DMS114 treated with DMSO at 0.1 percent for 48 hours (cell line): Measurements from ENCODE around the gene PARN.
"Not testable (repeated sequence)": the region's sequence is repeated elsewhere in the genome, so short reads cannot be mapped to it uniquely, and the experiment has no call there.

Source experiments
- DNase-seq: peaks from one replicate; lab custom pipeline; 2025; ENCODE audit not compliant: unreplicated experiment; lab: John Stamatoyannopoulos, UW

The PARN gene

DNA sequence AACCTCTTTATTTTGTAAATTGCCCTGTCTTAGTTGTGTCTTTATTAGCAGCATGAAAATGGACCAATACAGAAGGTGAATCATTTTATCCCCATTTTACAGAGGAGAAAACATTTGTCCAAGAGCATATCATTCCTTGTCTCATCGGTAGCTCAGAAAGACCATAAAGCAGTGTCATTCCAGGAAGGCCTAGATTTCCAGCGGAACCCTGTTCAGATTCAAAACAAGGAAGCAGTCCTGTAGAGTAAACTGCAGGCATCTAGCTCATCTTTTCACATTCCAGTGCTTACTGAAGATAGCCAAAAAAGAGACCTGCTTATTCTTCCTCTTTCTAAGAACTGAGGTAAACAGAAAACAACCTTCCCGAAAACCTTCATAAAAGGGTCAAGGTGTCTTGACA lies 54.0 kb downstream of the PARN start:
- DNase-seq: no peak

DNA sequence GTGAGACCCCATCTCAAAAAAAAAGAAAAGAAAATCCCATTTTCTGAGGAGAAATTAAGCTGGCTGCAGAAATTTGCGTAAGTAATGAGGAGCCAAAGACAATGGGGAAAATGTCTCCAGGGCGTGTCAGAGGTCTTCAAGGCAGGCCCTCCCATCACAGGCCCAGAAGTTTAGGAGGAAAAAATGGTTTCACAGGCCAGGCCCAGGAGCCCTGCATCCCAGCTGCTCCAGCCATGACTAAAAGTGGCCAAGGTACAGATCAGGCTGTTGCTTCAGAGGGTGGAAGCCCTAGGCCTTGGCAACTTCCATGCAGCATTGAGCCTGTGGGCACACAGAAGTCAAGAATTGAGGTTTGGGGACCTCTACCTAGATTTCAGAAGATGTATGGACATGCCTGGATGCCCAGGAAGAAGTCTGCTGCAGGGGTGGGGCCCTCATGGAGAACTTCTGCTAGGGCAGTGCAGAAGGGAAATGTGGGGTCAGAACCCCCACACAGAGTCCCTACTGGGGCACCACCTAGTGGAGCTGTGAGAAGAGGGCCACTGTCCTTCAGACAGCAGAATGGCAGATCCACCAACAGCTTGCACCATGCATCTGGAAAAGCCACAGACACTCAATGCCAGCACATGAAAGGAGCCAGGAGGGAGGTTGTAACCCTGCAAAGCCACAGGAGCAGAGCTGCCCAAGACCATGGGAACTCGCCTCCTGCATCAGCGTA lies 55.2 kb downstream of the PARN start:
- DNase-seq: not testable (repeated sequence)

DNA sequence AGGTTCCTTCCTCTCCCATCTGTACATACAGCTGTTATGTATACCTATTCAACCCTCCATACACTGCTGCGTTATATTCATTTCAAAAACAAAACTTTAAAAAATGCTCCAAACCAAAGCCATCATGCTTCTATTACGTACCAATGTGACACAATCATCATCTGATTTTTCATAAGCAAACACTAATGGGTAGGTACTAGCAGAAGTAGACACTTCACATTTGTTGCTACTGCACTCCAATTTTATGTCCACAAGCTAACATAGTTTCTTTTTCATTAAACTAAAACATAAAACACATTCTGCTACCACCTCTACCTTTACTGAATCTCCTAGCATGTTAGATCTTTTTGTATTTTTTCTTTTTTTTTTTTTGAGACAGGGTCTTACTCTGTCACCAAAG lies 57.5 kb downstream of the PARN start:
- DNase-seq: no peak

DNA sequence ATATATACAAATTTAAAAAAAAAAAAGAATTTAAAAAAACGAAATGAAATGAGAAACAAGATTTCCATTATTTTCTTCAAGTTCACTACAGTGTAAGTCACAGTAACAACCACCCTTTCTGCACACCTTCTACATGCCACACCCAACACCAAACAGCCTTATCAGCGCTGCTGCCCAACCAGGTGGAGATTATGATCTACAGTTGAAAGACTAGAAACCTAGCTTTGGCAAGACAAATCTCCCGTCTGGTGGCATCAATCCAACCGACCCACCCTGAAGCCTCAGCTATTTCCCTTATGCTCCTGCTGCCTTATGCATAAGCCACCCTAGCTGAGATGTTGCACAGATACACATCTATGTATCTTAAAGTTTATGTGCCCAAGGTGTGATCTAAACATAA lies 60.8 kb downstream of the PARN start:
- DNase-seq: no peak

DNA sequence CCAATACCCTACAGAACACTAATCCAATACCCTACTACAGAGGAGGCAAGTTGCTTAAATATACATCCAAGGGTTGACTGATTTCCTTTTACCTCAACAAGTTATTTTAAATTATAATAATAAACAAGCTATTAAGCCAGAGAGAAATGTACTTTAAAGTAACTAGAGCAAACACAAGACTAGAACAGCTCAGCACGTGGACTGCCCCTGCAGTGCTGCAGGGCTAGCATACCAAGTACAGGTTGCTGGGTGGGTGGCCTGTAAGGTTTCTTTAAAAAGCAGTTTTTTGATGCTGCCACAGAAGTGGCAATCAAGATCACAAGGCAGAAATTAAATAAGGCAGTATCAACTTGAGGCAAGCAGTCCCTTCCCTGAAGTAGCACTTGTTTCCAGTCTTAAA lies 63.5 kb downstream of the PARN start:
- DNase-seq: no peak

DNA sequence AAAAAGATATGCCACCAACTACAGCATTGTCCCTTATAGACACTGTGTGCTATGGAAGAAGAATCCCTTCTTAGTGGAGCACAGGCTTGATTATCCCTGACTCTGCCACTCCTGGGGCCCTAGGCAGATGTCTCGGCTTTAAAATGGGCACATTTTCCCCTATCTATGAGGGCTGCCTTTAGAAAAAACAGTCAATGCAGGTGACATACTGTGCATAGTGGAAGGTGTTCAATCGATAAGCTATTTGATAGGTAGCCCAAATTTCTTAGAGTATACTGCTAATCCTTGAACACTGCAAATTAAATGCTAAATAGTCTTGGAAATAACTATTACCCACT lies 64.4 kb downstream of the PARN start:
- no peak for DNase-seq

DNA sequence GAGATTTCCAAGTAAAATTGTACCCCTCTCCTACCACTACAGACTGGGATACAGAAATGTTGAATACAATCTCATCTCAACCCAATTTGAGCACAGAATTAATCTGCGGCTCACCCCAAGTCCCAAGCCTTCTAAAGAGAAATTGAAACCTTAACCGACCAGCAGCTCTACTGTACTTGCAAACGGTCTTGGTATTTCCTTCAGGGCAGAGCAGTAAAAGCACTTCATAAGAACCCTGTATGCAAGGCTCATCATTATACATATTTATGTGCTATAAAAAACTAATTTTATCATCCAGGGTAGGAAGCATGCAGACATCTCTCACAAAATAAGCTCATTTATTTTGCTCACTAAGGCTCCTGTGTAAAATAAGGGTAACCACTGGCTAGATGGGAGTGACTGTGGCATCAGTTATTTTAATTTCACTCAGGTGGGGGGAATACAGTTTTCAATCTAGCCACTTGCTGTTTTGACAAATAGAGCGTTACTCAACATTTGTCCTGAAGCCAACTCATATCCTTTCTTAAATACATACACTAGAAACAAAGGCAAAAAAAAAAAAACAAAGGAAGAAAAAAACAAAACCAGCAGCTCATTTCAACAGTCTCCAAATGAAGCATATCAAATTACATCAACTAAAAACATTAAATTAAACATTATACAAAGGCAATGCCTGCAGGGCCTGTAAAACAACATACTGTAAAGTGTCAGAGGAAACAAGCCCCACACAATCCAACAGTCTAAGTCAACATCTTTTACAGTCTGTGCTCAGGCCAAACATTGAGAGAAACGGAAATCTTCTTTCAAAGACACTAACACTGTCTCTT lies 65.0 kb downstream of the PARN start:
- no peak for DNase-seq

DNA sequence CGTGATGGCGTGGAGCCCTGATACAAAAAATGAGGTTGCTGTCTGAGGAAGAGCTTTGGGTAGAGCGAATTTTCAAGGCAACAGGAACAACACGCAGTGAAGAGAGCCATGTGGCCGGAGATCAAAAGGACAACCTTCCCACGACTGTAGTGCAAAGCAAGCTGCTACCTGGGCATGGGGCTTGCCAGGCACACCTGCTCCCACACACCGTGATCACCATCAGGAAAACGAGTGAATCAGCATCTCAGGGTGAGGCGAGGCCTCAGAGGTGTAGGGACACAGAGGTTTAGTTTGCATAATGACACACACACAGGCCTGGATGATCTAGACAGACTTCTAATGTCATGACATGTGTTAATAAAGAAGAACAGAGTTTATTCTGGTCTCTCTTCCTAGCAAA lies 65.7 kb downstream of the PARN start:
- DNase-seq: no peak

DNA sequence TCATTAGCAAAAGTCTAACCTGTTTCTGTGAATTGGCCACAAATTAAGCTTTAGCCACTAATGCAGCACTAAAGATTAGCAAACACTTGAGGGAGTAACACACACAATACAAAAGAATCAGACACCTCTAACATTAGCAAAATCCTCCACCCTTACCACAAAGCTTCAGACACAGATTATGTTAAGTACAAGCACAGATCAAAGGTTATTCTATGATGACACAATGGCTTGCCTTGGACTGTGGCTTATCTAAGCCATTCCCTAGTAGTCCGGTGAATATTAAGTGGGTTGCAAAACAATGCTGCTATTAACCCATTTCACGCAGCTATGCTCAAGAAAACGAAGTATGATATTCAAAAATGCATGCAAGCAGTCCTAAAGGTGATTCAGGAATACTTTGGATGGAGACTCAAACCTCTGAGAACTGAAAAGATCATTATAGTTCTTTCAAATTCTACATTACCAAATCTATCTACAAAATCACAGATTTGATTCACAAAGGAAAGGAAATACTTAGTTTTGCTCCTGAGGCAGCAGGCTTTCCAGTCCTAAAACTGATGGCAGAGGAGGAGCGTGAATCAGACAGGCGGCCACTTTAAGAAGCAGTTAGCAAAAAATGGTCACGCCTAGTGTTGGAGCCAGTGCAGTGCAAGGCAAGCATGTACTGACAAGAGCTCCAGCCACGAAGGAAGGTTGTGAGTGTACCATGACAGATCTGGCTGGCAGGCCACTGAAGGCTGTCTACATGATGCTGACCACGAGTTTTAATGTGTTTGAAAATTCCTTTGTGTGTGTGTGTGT lies 67.2 kb downstream of the PARN start:
- DNase-seq: no peak

DNA sequence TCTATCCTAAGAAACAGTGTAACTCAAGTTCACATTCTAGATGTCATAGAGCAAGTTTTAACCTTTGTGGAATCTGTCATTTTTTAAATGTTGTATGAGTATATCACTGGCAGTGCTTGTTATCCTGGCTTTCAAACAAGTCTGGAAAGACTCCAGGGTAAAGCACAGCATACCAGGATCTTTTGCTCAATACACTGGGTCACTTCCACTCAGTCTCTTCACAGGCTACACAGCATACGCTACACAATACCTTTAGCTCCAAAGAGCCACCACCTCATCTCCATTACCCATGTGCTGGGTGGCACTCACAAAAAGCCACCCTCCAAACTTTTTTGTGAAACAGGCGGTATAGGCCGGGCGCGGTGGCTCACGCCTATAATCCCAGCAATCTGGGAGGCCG lies 69.5 kb downstream of the PARN start:
- no peak for DNase-seq

DNA sequence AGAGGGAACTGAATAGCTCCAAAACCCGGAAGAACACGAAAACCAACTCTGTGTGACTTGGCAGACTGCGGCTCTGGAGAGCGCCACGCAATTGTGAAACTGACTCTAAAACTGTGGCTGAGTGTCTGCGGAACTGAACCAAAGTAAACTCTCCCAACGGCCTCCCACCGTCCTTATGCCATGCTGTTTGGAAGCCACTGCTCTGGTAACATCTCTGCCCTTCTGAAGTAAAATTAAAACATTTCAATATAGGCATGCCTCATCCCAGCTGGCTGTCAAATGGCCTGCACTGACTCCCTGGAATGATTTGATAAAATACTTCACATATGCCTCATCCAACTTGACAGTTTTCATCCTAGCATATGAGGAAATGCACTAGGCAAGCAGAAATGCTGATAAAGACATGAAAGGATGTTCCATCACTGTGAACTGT lies 70.2 kb downstream of the PARN start:
- no peak for DNase-seq

DNA sequence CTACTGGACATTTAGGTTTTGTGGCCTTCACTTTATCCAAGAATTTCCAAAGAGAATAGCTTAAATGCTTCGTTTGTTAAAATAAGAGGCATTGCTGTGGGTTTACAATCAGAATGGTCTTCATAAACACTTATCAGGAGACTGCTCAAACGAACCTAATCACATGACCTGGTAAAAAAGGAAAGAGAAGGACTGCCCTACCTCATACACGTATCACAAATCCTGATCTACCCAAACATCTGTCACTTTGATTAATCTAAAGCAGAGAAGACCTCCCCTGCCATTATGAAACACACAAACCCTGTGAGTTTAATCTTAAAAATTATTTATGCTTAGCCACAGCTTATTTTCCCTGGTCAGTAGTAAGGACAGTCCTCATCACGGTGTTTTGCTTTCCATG lies 76.6 kb downstream of the PARN start:
- DNase-seq: no peak

DNA sequence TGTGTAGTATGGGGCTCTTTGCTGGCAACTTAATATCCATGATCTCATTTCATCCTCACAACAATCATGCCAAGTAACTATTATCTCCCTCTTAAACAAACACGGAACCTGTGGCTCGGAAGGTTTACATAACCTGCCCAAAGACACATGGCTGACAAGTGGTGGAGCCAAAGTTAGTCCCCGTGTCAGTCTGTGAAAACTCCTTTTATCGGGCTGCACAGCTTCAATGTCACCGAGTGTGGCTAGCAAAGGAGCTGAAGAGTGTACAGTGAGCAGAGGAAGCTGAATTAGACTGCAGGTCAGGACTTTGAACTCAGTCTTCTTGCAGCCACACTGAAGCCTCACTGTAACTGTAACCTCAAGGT lies 80.3 kb downstream of the PARN start:
- DNase-seq: no peak

DNA sequence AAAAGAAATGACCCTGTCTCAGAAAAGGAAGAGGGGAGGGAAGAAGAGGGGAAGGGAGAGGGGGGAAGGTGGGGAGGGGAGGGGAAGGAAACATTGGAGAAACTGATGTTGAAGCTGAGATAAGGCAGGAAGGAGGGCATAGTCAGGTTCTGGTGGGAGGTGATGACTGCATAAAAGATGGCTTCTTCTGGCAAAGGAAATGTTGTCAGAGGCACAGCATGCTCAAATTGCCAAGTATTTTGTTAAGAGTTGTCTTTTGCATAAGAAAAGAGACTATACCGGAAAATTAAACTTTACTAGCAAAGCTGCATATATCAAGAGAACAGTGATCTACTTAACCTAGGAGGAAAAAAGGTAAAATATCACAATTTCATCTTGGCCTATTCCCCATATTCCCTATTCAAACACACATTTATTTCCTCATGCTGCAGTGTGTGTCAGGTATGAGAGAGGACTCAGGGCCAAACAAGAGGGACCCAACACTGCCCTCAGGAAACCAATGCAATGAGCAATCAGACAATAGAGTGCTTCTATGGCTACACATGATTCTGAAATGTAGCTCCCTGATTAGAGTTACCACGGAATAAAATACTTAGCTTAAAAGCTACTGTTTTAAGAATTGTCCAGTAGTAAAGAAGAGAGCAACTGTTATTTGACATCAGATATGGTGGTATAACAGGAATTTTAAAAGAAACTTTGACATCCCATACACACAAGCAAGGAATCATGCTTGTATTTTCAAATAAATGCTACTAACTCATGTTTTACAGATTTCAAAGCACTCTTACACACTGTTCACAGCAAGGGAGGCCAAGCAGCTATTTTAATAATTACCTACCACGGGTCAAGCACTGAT lies 80.9 kb downstream of the PARN start:
- no peak for DNase-seq

DNA sequence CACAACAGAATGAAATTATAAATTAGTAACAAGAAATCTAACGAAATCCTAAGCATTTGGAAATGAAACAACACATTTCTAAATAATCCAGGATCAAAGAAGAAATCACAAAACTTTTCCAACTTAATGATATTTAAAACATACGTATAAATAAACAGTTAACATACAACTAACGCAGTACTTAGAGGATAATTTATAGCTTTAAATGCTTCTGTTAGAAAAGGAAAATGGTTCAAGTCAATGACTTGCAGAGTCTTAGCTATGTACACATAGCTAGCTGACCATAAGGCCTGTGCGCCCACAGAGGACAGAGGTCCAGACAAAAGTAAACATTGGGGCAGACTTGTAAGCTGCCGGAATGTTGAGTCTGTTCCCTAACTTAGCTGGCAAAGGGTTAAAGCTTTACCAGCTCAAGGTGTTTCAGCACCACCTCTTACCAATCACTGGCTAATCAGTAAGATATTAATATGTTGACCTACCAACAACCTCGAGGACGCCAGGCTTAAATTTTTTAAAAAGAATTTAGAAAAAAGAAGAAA lies 84.6 kb downstream of the PARN start:
- DNase-seq: no peak

DNA sequence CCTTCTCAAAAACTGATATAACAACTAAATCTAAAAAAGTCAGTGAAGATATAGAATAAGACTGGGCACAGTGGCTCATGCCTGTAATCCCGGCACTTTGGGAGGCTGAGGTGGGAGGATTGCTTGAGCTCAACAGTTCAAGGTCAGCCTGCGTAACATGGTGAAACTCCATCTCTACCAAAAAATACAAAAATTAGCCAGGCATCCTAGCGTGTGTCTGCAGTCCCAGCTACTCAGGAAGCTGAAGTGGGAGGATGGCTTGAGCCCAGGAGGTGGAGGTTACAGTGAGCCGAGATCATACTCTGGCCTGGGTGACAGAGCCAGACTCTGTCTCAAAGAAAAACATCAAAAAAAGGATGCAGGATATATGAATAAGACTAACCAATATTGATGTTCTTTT lies 85.2 kb downstream of the PARN start:
- not testable (repeated sequence) for DNase-seq

DNA sequence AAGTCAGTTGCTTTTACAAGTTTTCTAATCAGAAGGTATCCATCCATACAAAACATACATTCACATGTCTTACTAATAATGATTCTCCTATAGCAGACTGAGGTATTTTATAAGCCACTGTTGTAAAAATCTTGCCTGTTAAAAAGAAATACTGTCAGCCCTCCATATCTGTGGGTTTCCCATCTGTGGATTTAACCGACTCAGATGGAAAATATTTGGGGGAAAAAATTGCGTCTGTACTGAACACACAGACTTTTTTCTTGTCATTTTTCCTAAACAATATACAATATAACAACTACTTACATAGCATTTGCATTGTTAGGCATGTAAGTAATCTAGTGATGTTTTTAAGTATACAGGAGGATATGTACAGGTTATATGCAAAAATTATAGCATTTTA lies 90.4 kb downstream of the PARN start:
- DNase-seq: no peak

DNA sequence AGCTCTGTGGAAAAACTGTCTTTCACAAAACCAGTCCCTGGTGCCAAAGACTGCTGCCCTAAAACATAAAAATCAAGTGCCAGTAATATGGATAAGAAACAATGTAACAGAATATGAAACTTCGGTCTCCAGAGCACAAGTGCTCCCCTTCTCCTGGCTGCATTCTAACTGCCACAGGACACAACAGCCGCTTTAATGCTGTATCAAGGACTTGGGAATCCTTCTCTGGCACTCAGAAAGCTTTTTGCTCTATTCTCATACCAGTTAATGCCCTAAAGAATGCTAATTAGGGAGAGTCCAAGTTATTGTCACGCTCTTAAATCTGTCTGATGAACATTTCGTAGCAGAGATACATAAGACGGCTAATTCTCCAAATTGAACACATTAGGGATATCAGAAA lies 90.9 kb downstream of the PARN start:
- no peak for DNase-seq

DNA sequence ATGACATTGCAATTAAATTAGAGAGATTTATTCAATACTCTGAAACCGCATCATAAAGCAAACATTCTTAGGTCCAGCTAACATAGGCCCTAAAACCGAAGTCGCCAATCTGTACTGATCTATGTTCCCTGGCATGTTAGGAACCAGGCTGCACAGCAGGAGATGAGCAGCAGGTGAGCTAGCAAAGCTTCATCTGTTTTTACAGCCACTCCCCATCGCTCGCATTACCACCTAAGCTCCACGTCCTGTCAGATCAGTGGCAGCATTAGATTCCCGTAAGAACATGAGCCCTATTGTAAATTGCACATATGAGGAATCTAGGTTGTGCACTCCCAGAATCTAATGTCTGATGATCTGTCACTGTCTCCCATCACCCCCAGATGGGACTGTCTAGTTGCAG lies 91.5 kb downstream of the PARN start:
- DNase-seq: no peak

DNA sequence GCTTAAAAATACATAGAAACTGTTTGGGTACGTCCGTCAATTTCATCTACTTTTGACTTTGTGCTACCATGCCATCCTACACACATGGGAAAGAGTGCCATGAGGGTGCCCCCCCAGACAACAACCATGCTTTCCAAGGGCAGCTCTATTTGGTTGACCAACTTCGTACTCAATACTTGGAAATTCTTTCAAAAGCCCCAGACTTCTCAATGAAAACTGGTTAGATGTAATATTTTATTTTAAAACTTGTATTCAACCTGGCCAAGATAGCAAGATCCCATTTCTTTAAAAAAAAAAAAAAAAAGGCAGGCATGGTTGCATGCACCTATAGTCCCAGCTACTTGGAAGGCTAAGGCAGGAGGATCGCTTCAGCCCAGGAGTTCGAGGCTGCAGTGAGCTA lies 98.4 kb downstream of the PARN start:
- DNase-seq: no peak

DNA sequence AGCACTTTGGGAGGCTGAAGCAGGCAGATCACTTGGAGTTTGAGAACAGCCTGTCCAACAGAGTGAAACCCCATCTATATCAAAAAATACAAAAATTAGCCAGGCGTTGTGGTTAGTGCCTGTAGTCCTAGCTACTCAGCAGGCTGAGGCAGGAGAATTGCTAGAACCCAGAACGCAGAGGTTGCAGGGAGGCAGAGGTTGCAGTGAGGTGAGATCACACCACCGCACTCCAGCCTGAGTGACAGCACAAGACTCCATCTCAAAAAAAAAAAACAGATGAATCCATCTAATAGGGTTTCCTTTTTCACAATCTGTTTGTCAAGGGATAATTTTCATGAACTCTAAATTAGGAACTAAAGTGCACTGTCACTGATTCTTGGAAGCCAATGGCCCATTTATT lies 99.0 kb downstream of the PARN start:
- DNase-seq: no peak
